ENCODE data around the gene CECR2.

The CECR2 gene

DNA sequence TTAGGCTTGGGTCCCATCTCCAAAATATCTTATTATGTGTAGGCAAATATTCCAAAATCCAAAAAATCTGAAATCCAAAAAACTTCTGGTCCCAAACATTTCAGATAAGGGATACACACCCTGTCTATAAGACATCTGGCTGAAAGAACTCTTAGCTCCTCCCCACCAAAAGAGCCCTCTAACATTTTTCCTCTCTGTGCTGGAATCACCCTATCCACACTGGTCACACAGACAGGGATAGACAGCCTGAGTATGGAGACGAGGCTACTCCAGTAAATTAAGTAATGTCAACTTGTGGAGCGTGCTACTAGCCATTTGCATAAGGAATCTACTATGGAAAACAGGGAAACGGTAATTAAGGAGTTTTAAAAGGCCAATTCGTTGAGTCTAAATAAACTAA is 234.4 kb downstream of the CECR2 start:
- Histone ChIP-seq H3K27ac (ENCODE audit: low read length) (no peak overlapping the region), H3K9me3 (ENCODE audit: insufficient read depth, low read length, severe bottlenecking) (no peaks in the 10 kb centered on the region), H3K4me3 (ENCODE audit: low read depth in 1 of 2, low read length in 2 of 2) (no peak overlapping the region), H3K4me1 (ENCODE audit: insufficient read depth, low read length) (no peaks in the 10 kb centered on the region), H2AFZ (ENCODE audit: low read depth, low read length) (no peak overlapping the region), H4K20me1 (ENCODE audit: insufficient read depth, low read length) (peaks cover 7% of the 10 kb centered on the region; the same call in 1 of the 2 replicates), H3K27me3 (ENCODE audit: insufficient read depth, low read length, poor library complexity) (no peaks in the 10 kb centered on the region), H3K9ac (ENCODE audit: low read depth, low read length) (no peak overlapping the region), H3K79me2 (ENCODE audit: insufficient read depth, low read length) (peaks cover 16% of the 10 kb centered on the region), H3K4me2 (ENCODE audit: insufficient read depth, low read length) (no peak overlapping the region), H3K36me3 (ENCODE audit: insufficient read depth, low read length) (peaks cover 50% of the 10 kb centered on the region)
- TF ChIP-seq, protein P1, sequence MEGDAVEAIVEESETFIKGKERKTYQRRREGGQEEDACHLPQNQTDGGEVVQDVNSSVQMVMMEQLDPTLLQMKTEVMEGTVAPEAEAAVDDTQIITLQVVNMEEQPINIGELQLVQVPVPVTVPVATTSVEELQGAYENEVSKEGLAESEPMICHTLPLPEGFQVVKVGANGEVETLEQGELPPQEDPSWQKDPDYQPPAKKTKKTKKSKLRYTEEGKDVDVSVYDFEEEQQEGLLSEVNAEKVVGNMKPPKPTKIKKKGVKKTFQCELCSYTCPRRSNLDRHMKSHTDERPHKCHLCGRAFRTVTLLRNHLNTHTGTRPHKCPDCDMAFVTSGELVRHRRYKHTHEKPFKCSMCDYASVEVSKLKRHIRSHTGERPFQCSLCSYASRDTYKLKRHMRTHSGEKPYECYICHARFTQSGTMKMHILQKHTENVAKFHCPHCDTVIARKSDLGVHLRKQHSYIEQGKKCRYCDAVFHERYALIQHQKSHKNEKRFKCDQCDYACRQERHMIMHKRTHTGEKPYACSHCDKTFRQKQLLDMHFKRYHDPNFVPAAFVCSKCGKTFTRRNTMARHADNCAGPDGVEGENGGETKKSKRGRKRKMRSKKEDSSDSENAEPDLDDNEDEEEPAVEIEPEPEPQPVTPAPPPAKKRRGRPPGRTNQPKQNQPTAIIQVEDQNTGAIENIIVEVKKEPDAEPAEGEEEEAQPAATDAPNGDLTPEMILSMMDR (IDR thresholded peaks at IDR 0.05; ENCODE audit: borderline replicate concordance, extremely low read depth, low read length, poor library complexity, severe bottlenecking) = no peak
- no peak for TF ChIP-seq EZH2 (IDR thresholded peaks at IDR 0.05; ENCODE audit: borderline replicate concordance, low read depth, low read length, severe bottlenecking)
- ATAC-seq (ENCODE audit: insufficient read depth, low read depth) (no peak), DNase-seq (no peak)

DNA sequence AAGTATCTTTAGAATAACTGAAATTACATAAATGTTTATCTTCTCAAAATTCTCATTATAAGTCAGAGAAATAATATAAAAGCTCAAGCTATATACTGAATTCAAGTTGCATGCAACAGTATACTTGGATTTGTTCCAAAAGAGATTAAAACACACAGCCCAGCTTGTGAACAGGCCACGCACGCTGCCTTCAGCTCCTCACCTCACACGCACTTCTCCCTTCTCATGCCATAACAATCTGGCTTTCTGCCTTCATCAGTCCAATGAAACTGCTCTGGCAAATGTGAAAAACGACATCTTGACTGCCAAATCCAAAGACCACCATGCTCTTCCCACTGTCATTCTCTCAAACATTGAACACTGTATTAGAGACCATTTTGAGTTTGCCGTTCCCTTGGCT is 237.2 kb downstream of the CECR2 start:
- Histone ChIP-seq H3K27ac (ENCODE audit: low read length) (no peak overlapping the region), H3K36me3 (ENCODE audit: insufficient read depth, low read length) (peaks cover 45% of the 10 kb centered on the region), H3K27me3 (ENCODE audit: insufficient read depth, low read length, poor library complexity) (no peaks in the 10 kb centered on the region), H3K9ac (ENCODE audit: low read depth, low read length) (no peak overlapping the region), H3K9me3 (ENCODE audit: insufficient read depth, low read length, severe bottlenecking) (no peaks in the 10 kb centered on the region), H2AFZ (ENCODE audit: low read depth, low read length) (no peak overlapping the region), H3K79me2 (ENCODE audit: insufficient read depth, low read length) (peaks cover 19% of the 10 kb centered on the region), H3K4me3 (ENCODE audit: low read depth in 1 of 2, low read length in 2 of 2) (no peak overlapping the region), H3K4me2 (ENCODE audit: insufficient read depth, low read length) (no peak overlapping the region), H4K20me1 (ENCODE audit: insufficient read depth, low read length) (peaks cover 7% of the 10 kb centered on the region; the same call in 1 of the 2 replicates), H3K4me1 (ENCODE audit: insufficient read depth, low read length) (no peaks in the 10 kb centered on the region)
- DNase-seq (no peak), ATAC-seq (ENCODE audit: insufficient read depth, low read depth) (no peak)
- no peak for TF ChIP-seq EZH2 (IDR thresholded peaks at IDR 0.05; ENCODE audit: borderline replicate concordance, low read depth, low read length, severe bottlenecking)
- TF ChIP-seq, protein P1 (IDR thresholded peaks at IDR 0.05; ENCODE audit: borderline replicate concordance, extremely low read depth, low read length, poor library complexity, severe bottlenecking) = no peak
